ENCODE measurements around the gene SLC35F4. TPM values are rescaled to one million over a fixed set of nuclear protein-coding genes. Genes with fewer than 3 reads are reported as not detected.

Gene SLC35F4
- total and polyA plus RNA-seq, 7 experiments from 2014 or later, result not detected

- H3K27ac ChIP-seq (ENCODE audit: low read depth, low read length), result no peak overlapping the region
- intact Hi-C loops (cut with micrococcal nuclease), result no loop called here
- H3K36me3 ChIP-seq (ENCODE audit: control insufficient read depth in 2 of 3, insufficient read depth in 3 of 3, low read length in 3 of 3), result no peaks in the 10 kb centered on the region
- H3K27me3 ChIP-seq (ENCODE audit: control insufficient read depth in 2 of 2, insufficient read depth in 2 of 2, low read length in 2 of 2), result no peaks in the 10 kb centered on the region
- no peak for ATAC-seq
- H3K9me3 ChIP-seq (ENCODE audit: control insufficient read depth in 2 of 3, low read length in 3 of 3), result peaks cover 0 to 9% (median 0%) of the 10 kb centered on the region in 3 experiments
- Mint-ChIP-seq H3K36me3 (no peaks in the 10 kb centered on the region), H3K27ac (no peak overlapping the region), H3K4me3 (no peak overlapping the region), H3K27me3 (peaks cover 0 to 9% (median 4%) of the 10 kb centered on the region in 5 donors), H3K4me1 (no peaks in the 10 kb centered on the region), H3K9me3 (peaks cover 2 to 20% (median 6%) of the 10 kb centered on the region in 11 donors)
- CTCF ChIA-PET, result interaction anchor here (1.2 kb wide), 1 partner anchor 8 kb away, joined by 3 read pairs; no protein-coding TSS in a partner anchor
- no peaks in the 10 kb centered on the region for H3K4me1 ChIP-seq (ENCODE audit: control insufficient read depth in 2 of 2, insufficient read depth in 2 of 2, low read length in 2 of 2)
- DNase-seq, result no peak
- H3K4me3 ChIP-seq (ENCODE audit: low read length), result no peak overlapping the region
- POLR2A ChIA-PET, result no interaction called here
Observed at GRCh38 chr14:57660208-57660607, 205.7 kb downstream of the SLC35F4 start.

- ATAC-seq (no peak), DNase-seq (no peak)
- no peaks in the 10 kb centered on the region for H3K4me1 Mint-ChIP-seq
- no peaks in the 10 kb centered on the region for H3K4me1 ChIP-seq (ENCODE audit: control insufficient read depth in 2 of 2, insufficient read depth in 2 of 2, low read length in 2 of 2)
- no peaks in the 10 kb centered on the region for H3K36me3 ChIP-seq (ENCODE audit: control insufficient read depth in 2 of 3, insufficient read depth in 3 of 3, low read length in 3 of 3)
- no peak overlapping the region for H3K27ac ChIP-seq (ENCODE audit: low read depth, low read length)
- CTCF ChIA-PET, result no interaction called here
- POLR2A ChIA-PET, result no interaction called here
- H3K36me3 Mint-ChIP-seq, result no peaks in the 10 kb centered on the region
- H3K9me3 ChIP-seq (ENCODE audit: control insufficient read depth in 2 of 3, low read length in 3 of 3), result peaks cover 0 to 9% (median 0%) of the 10 kb centered on the region in 3 experiments
- no peak overlapping the region for H3K27ac Mint-ChIP-seq
- H3K27me3 Mint-ChIP-seq, result peaks cover 0 to 9% (median 4%) of the 10 kb centered on the region in 5 donors
- no peak overlapping the region for H3K4me3 Mint-ChIP-seq
- H3K9me3 Mint-ChIP-seq, result peaks cover 2 to 20% (median 6%) of the 10 kb centered on the region in 11 donors
- no peak overlapping the region for H3K4me3 ChIP-seq (ENCODE audit: low read length)
- no peaks in the 10 kb centered on the region for H3K27me3 ChIP-seq (ENCODE audit: control insufficient read depth in 2 of 2, insufficient read depth in 2 of 2, low read length in 2 of 2)
- intact Hi-C loops (cut with micrococcal nuclease), result no loop called here
Observed at GRCh38 chr14:57659052-57659451, 206.8 kb downstream of the SLC35F4 start.

DNA sequence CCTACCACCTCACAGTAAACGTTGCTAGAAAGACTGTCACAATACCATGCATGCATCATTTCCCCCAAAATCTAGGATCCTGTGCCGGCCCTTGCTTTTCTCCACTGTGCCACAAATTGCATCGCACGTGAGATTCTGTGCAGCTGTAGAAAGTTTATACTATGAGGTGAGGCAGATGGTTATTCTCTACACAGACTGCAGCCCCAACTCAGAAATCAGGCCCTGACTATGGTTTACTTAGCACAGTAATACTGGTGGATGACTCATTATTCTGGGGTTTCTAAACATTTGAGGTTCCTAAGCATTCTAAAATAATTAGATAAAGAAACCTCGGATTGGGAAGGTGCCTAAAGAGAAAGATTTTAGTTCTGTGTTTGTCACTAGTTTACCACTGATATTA is 208.4 kb downstream of the SLC35F4 start:
- Mint-ChIP-seq H3K9me3 (peaks cover 0 to 6% (median 3%) of the 10 kb centered on the region in 11 donors), H3K36me3 (no peaks in the 10 kb centered on the region), H3K27me3 (peaks cover 0 to 9% (median 4%) of the 10 kb centered on the region in 5 donors), H3K4me3 (no peak overlapping the region), H3K27ac (no peak overlapping the region), H3K4me1 (no peaks in the 10 kb centered on the region)
- ATAC-seq (no peak), DNase-seq (no peak)
- no peak overlapping the region for H3K4me3 ChIP-seq (ENCODE audit: low read length)
- H3K4me1 ChIP-seq (ENCODE audit: control insufficient read depth in 2 of 2, insufficient read depth in 2 of 2, low read length in 2 of 2), result no peaks in the 10 kb centered on the region
- H3K36me3 ChIP-seq (ENCODE audit: control insufficient read depth in 2 of 3, insufficient read depth in 3 of 3, low read length in 3 of 3), result no peaks in the 10 kb centered on the region
- peaks cover 0 to 3% (median 0%) of the 10 kb centered on the region in 3 experiments for H3K9me3 ChIP-seq (ENCODE audit: control insufficient read depth in 2 of 3, low read length in 3 of 3)
- H3K27ac ChIP-seq (ENCODE audit: low read depth, low read length), result no peak overlapping the region
- intact Hi-C loops (cut with micrococcal nuclease), result no loop called here
- POLR2A ChIA-PET, result no interaction called here
- CTCF ChIA-PET, result no interaction called here
- H3K27me3 ChIP-seq (ENCODE audit: control insufficient read depth in 2 of 2, insufficient read depth in 2 of 2, low read length in 2 of 2), result no peaks in the 10 kb centered on the region

GRCh38 chr14:57656853-57657252 is 209.0 kb downstream of the SLC35F4 start:
- intact Hi-C loops (cut with micrococcal nuclease), result no loop called here
- peaks cover 0 to 9% (median 4%) of the 10 kb centered on the region in 5 donors for H3K27me3 Mint-ChIP-seq
- H3K4me1 Mint-ChIP-seq, result no peaks in the 10 kb centered on the region
- H3K27ac Mint-ChIP-seq, result no peak overlapping the region
- Histone ChIP-seq H3K4me3 (ENCODE audit: low read length) (no peak overlapping the region), H3K27me3 (ENCODE audit: control insufficient read depth in 2 of 2, insufficient read depth in 2 of 2, low read length in 2 of 2) (no peaks in the 10 kb centered on the region), H3K36me3 (ENCODE audit: control insufficient read depth in 2 of 3, insufficient read depth in 3 of 3, low read length in 3 of 3) (no peaks in the 10 kb centered on the region), H3K4me1 (ENCODE audit: control insufficient read depth in 2 of 2, insufficient read depth in 2 of 2, low read length in 2 of 2) (no peaks in the 10 kb centered on the region), H3K9me3 (ENCODE audit: control insufficient read depth in 2 of 3, low read length in 3 of 3) (no peaks in the 10 kb centered on the region), H3K27ac (ENCODE audit: low read depth, low read length) (no peak overlapping the region)
- DNase-seq, result no peak
- ChIA-PET CTCF (no interaction called here), POLR2A (no interaction called here)
- H3K36me3 Mint-ChIP-seq, result no peaks in the 10 kb centered on the region
- peaks cover 0 to 4% (median 2%) of the 10 kb centered on the region in 11 donors for H3K9me3 Mint-ChIP-seq
- H3K4me3 Mint-ChIP-seq, result no peak overlapping the region
- no peak for ATAC-seq

DNA sequence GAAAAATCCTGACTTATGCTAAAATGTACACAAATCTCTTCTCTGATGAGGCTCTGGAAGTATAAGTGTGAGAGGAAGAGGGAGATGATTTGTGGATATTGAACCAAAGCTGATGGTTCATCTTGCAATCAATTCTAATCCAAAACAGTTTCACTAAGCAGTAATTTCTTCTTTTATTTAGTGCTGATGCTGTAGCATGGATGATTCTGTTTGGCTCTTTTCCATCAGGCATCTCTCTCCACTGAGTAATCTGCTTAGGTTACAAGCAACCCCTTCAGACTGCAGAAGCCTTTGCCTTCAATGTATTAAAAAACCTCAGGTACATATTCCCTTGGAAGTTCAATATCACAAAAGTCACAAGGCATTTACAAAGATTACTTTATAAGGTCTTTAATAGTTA is 213.1 kb downstream of the SLC35F4 start:
- H3K9me3 Mint-ChIP-seq, result peaks cover 0 to 10% (median 3%) of the 10 kb centered on the region in 11 donors
- peaks cover 0 to 3% (median 0%) of the 10 kb centered on the region in 5 donors for H3K36me3 Mint-ChIP-seq
- H3K27ac Mint-ChIP-seq, result no peak overlapping the region
- intact Hi-C loops (cut with micrococcal nuclease), result no loop called here
- POLR2A ChIA-PET, result no interaction called here
- ATAC-seq (no peak), DNase-seq (no peak)
- no peaks in the 10 kb centered on the region for H3K4me1 Mint-ChIP-seq
- Histone ChIP-seq H3K4me1 (ENCODE audit: control insufficient read depth in 2 of 2, insufficient read depth in 2 of 2, low read length in 2 of 2) (no peaks in the 10 kb centered on the region), H3K36me3 (ENCODE audit: control insufficient read depth in 2 of 3, insufficient read depth in 3 of 3, low read length in 3 of 3) (no peaks in the 10 kb centered on the region), H3K4me3 (ENCODE audit: low read length) (no peak overlapping the region), H3K27ac (ENCODE audit: low read depth, low read length) (no peak overlapping the region), H3K27me3 (ENCODE audit: control insufficient read depth in 2 of 2, insufficient read depth in 2 of 2, low read length in 2 of 2) (no peaks in the 10 kb centered on the region), H3K9me3 (ENCODE audit: control insufficient read depth in 2 of 3, low read length in 3 of 3) (no peaks in the 10 kb centered on the region)
- CTCF ChIA-PET, result no interaction called here
- peaks cover 0 to 14% (median 4%) of the 10 kb centered on the region in 5 donors for H3K27me3 Mint-ChIP-seq
- H3K4me3 Mint-ChIP-seq, result no peak overlapping the region

DNA sequence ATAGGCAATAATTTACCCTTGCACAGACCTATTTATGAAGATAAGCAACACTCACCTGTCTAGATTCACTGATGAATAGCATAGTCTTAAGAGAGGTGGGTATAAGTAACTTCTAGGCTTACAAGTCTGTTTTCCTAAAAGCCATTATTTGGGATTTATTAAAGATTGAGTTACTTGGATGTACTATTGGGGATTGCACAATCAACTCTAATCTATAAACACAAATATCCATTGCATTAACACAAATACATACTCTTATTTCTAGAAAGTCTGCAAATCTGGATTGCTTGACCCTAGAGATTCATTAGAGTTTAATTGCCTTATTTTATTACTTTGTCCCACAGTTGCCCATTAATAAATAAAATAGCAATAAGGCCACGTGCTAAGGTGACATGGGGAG is 224.1 kb downstream of the SLC35F4 start:
- H3K27ac ChIP-seq (ENCODE audit: low read depth, low read length), result no peak overlapping the region
- intact Hi-C loops (cut with micrococcal nuclease), result no loop called here
- no peaks in the 10 kb centered on the region for H3K27me3 ChIP-seq (ENCODE audit: control insufficient read depth in 2 of 2, insufficient read depth in 2 of 2, low read length in 2 of 2)
- H3K36me3 Mint-ChIP-seq, result peaks cover 0 to 4% (median 0%) of the 10 kb centered on the region in 5 donors
- H3K27ac Mint-ChIP-seq, result no peak overlapping the region
- no peak overlapping the region for H3K4me3 ChIP-seq (ENCODE audit: low read length)
- no peak for ATAC-seq
- H3K9me3 ChIP-seq (ENCODE audit: control insufficient read depth in 2 of 3, low read length in 3 of 3), result no peaks in the 10 kb centered on the region
- H3K4me3 Mint-ChIP-seq, result no peak overlapping the region
- no peak for DNase-seq
- H3K9me3 Mint-ChIP-seq, result peaks cover 0 to 15% (median 4%) of the 10 kb centered on the region in 11 donors
- H3K36me3 ChIP-seq (ENCODE audit: control insufficient read depth in 2 of 3, insufficient read depth in 3 of 3, low read length in 3 of 3), result no peaks in the 10 kb centered on the region
- no peaks in the 10 kb centered on the region for H3K27me3 Mint-ChIP-seq
- CTCF ChIA-PET, result no interaction called here
- no peaks in the 10 kb centered on the region for H3K4me1 Mint-ChIP-seq
- H3K4me1 ChIP-seq (ENCODE audit: control insufficient read depth in 2 of 2, insufficient read depth in 2 of 2, low read length in 2 of 2), result no peaks in the 10 kb centered on the region
- POLR2A ChIA-PET, result no interaction called here

DNA sequence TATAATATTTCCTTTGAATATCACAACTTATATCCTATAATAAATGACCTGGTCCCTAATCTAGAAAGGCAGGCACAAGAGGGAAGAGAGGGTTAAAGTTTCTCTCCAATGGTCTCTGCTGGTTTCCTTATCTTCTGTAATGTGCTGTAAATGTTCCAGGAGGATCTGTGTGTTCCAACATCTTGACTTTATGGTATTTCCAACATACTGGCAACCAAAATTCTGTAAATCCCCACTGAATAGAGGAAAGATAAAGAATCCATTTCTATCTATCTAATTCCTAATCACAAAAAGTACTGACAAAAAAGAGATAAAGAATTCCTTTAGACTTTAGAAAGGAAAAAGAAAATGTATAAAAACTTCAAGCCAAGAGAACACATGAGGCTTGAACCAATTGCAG is 225.9 kb downstream of the SLC35F4 start:
- no peak overlapping the region for H3K4me3 Mint-ChIP-seq
- POLR2A ChIA-PET, result no interaction called here
- no peaks in the 10 kb centered on the region for H3K36me3 Mint-ChIP-seq
- DNase-seq (no peak), ATAC-seq (no peak)
- H3K9me3 ChIP-seq (ENCODE audit: control insufficient read depth in 2 of 3, low read length in 3 of 3), result no peaks in the 10 kb centered on the region
- H3K27me3 ChIP-seq (ENCODE audit: control insufficient read depth in 2 of 2, insufficient read depth in 2 of 2, low read length in 2 of 2), result no peaks in the 10 kb centered on the region
- no peak overlapping the region for H3K27ac ChIP-seq (ENCODE audit: low read depth, low read length)
- no peak overlapping the region for H3K4me3 ChIP-seq (ENCODE audit: low read length)
- CTCF ChIA-PET, result no interaction called here
- H3K27ac Mint-ChIP-seq, result no peak overlapping the region
- H3K36me3 ChIP-seq (ENCODE audit: control insufficient read depth in 2 of 3, insufficient read depth in 3 of 3, low read length in 3 of 3), result no peaks in the 10 kb centered on the region
- H3K27me3 Mint-ChIP-seq, result no peaks in the 10 kb centered on the region
- H3K4me1 ChIP-seq (ENCODE audit: control insufficient read depth in 2 of 2, insufficient read depth in 2 of 2, low read length in 2 of 2), result no peaks in the 10 kb centered on the region
- peaks cover 0 to 8% (median 0%) of the 10 kb centered on the region in 11 donors for H3K9me3 Mint-ChIP-seq
- no peaks in the 10 kb centered on the region for H3K4me1 Mint-ChIP-seq
- intact Hi-C loops (cut with micrococcal nuclease), result no loop called here
